GM12891 (cell line): ENCODE data around the gene SLC12A7.
"Not testable (repeated sequence)": the region's sequence is repeated elsewhere in the genome, so short reads cannot be mapped to it uniquely, and the experiment has no call there.

Experiments
- DNase-seq: peaks from one replicate; pipeline ENCODE4 v3.0.0; 2011; ENCODE audit warnings: low spot score; ENCODE audit not compliant: insufficient read length
- FAIRE-seq: peaks from 2 replicates; lab custom pipeline; 2011; peaks lifted over from hg19 to GRCh38; lab: Jason Lieb, UNC
- PAX5 ChIP-seq: IDR thresholded peaks from 2 replicates; pipeline ENCODE4 v1.6.1; 2011; ENCODE audit warnings: low read length, moderate library complexity, mild to moderate bottlenecking; ENCODE audit not compliant: insufficient read depth, severe bottlenecking
- POLR2A ChIP-seq: IDR thresholded peaks from 2 replicates; pipeline ENCODE4 v1.6.1; 2011; ENCODE audit warnings: low read depth, low read length, control low read depth
- POLR2AphosphoS5 ChIP-seq: IDR thresholded peaks from 2 replicates; pipeline ENCODE4 v1.6.1; 2011; ENCODE audit warnings: low read depth, low read length, control low read depth
- POU2F2 ChIP-seq: IDR thresholded peaks from 2 replicates; pipeline ENCODE4 v1.6.1; 2011; ENCODE audit warnings: low read depth, mild to moderate bottlenecking, control low read depth, low read length, moderate library complexity
- SPI1 ChIP-seq: IDR thresholded peaks from 2 replicates; pipeline ENCODE4 v1.6.1; 2011; ENCODE audit warnings: low read depth, low read length, control low read depth
- TAF1 ChIP-seq: IDR thresholded peaks from 2 replicates; pipeline ENCODE4 v1.6.1; 2011; ENCODE audit warnings: low read depth, low read length, control low read depth

SLC12A7 gene

DNA sequence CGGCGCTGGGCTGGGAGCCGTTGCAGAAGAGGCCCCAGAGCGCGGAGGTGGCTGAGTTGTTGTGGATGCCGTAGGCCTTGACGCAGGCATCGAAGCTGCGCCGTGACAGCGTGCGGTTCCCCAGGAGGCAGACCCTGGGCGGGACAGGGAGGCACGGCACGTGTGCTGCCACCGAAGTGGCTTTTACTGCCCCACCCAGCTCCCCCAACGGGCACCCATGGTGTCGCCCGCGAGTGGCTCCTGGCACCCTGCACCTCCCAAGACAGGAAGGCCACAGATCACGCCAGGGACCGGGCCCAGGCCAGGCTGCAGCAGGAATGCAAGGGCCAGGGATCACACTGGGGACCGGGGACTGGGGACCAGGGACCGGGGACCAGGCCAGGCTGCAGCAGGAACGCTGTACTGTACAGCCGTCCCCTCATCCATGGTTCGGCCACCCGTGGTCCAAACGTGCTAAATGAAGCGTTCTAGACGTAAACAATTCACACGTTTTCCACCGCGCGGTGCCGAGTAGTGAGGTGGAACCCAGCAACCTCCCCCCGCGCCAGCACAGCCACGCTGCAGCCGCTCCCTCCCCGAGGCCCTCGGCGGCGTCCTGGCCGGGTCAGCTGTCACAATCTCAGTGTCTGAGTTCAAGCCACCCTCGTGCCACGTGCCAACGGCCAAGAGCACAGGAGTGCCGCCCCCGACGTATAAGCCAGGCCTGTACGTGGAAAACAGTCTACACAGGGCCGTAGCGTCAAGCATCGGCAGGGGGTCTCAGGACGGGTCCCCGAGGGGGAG lies 27.8 kb downstream of the SLC12A7 start:
- DNase-seq (no peak), FAIRE-seq (no peak)
- TF ChIP-seq POLR2AphosphoS5 (no peak), POLR2A (no peak), TAF1 (no peak), POU2F2 (no peak), SPI1 (no peak), PAX5 (no peak)

DNA sequence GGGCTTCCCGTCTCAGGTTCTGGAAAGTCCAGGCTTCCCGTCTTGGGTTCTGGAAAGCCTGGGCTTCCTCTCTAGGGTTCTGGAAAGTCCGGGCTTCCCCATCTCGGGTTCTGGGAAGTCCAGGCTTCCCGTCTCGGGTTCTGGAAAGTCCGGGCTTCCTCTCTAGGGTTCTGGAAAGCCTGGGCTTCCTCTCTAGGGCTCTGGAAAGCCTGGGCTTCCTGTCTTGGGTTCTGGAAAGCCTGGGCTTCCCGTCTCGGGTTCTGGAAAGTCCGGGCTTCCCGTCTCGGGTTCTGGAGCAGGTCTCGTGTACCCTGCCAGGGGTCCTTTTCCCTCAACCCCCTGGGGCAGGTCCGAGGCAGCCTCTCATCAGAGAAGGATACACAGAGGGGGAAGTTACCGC lies 28.8 kb downstream of the SLC12A7 start:
- FAIRE-seq: not testable (repeated sequence)

DNA sequence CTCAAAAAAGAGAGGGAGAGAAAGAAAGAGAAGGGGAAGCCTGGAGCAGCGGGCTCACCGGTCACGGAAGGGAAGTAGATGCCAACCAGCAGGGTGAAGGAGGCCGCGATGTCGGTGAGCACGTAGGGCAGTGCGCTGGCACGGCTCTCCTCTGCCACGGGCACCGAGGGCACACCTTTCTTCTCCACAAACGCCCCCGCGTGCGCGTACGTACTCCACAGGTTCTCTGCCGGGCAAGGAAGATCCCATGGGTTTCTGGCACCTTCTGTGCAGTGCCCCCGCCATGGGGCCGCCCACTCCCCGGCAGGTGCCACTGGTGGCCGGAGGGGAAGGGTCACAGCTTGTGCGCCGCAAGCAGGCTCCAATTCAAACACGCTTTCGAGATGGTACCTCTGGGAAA lies 30.3 kb downstream of the SLC12A7 start:
- no peak for DNase-seq
- FAIRE-seq: no peak
- TF ChIP-seq POU2F2 (no peak), SPI1 (no peak), TAF1 (no peak), POLR2AphosphoS5 (no peak), POLR2A (no peak), PAX5 (no peak)

More for the DNA sequence above, 28.8 kb downstream of the SLC12A7 start:
- DNase-seq: not testable (repeated sequence)

DNA sequence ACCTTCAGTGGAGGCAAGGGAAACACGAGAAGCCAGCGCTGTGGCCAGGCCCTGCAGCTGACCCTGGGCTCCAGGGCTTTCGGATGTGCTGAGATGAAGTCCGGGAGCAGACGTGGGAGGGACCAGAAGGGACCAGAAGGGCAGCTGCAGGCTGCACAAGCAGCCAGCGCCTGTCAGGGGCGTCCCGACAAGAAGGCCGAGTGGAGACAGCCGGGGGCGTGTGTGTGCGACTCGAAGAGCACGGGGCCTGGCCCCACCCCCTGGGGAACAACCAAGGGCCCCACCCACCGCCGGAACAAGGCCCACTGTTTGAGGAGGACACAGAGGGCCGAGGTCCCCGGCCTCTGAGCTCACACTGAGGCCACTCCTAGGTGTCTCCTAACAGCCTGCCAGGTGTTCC lies 31.4 kb downstream of the SLC12A7 start:
- no peak for FAIRE-seq
- DNase-seq: no peak

DNA sequence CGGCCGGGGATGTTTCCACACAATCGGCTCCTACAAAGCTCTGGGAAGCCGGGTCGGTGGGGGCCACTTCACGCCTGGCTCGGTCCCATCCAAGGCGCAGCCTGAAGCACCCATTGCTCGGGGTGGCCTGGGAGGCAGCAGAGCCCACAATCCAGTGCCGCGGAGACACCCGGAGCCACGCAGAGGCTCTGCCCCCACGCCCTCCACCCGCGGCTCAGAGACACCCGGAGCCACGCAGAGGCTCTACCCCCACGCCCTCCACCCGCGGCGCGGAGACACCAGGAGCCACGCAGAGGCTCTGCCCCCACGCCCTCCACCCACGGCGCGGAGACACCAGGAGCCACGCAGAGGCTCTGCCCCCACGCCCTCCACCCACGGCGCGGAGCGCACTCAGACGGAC lies 31.9 kb downstream of the SLC12A7 start:
- TF ChIP-seq SPI1 (no peak), TAF1 (no peak), PAX5 (no peak), POLR2A (no peak), POU2F2 (no peak), POLR2AphosphoS5 (no peak)
- no peak for FAIRE-seq
- no peak for DNase-seq

More for the DNA sequence above, 31.4 kb downstream of the SLC12A7 start:
- no peak for TF ChIP-seq POU2F2
- no peak for TF ChIP-seq POLR2AphosphoS5
- TF ChIP-seq SPI1: no peak
- no peak for TF ChIP-seq TAF1
- TF ChIP-seq PAX5: no peak
- TF ChIP-seq POLR2A: no peak

DNA sequence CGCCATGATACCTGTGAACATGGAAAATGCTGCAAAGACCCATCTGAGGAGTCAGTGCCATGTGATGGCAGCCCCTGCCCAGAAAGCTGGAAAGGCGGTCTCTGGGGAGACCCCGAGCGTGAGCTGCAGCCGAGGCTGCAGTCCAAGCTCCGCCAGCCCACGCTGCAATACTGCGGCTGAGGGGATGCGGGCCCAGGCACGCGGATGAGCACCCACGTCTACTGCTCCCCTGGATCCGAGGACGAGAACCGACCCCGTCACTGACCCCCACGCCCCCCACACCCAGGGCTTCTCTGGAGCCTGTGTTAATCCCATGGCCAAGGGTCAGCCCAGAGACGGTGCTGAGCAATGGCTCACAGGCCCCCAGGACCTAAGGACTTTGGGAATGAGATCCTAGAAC lies 32.4 kb downstream of the SLC12A7 start:
- TF ChIP-seq POLR2AphosphoS5 (no peak), PAX5 (no peak), POU2F2 (no peak), SPI1 (no peak), POLR2A (no peak), TAF1 (no peak)
- no peak for DNase-seq
- no peak for FAIRE-seq

DNA sequence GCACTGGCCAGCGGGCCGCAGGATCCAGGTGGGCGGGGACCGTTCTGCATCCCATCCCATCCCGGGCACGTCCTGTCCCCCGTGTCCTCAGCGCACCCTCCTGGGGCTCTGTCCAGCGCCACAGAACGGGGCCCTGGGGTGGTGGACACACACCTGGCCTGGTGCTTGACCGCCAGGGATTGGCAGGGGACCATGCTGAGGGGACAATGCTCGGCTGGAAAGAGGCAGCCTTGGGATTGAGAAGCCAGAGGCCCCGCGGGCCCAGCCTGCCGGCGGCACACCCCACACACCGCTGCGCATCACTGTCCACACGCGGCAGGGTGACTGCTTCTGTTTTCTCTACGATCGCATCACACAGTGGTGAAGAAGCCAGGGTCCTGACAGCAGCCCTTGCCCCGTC lies 33.0 kb downstream of the SLC12A7 start:
- DNase-seq (no peak), FAIRE-seq (no peak)
- no peak for TF ChIP-seq SPI1
- no peak for TF ChIP-seq POLR2A
- no peak for TF ChIP-seq PAX5
- TF ChIP-seq POLR2AphosphoS5: no peak
- no peak for TF ChIP-seq POU2F2
- TF ChIP-seq TAF1: no peak

DNA sequence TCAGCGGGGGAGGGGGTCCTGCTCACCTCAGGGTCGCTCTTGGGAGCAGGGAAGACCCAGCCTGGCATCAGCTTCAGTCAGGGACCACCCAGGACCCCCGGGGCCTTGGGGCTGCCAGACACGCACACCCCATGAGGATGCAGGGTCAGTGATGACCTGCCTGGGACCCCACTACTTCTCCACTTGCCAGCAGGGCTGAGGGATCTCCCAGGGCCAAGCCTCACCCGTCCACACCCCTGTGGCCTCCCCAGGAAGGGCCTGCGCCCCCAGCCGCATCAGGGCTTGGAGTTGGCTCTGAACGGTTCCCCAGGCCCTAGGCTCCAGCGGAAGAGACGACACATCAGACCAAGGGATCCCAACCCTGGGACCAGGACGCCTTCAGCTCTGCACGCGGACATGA lies 33.7 kb downstream of the SLC12A7 start:
- no peak for DNase-seq
- FAIRE-seq: no peak
- TF ChIP-seq SPI1 (no peak), POU2F2 (no peak), POLR2A (no peak), TAF1 (no peak), POLR2AphosphoS5 (no peak), PAX5 (no peak)

DNA sequence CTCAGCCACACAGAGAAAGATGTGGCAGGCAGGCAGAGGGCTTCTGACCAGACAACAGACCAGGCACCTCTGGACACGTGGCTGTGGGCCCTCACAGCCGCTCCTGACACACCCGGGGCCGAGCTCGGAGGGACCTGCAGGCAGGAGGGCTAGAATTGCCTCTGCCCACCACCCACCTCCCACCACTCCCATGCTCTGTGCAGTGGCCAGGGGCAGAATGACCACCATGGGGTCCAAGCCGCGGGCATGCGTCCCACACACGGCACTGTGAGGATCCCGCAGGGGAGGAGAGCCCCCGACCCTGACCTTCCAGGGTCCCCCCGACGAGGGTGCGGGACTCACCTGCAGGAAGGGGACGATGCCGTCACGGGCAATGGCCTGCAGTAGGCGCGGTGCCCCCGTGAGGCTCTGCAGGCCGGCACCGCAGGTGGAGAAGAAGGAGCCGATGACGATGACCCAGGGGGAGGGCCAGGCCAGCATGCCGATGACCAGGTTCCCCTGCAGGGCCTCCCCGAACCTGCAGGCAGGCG lies 34.3 kb downstream of the SLC12A7 start:
- DNase-seq (no peak), FAIRE-seq (no peak)
- TF ChIP-seq POLR2AphosphoS5: no peak
- no peak for TF ChIP-seq PAX5
- TF ChIP-seq POU2F2: no peak
- TF ChIP-seq SPI1: no peak

DNA sequence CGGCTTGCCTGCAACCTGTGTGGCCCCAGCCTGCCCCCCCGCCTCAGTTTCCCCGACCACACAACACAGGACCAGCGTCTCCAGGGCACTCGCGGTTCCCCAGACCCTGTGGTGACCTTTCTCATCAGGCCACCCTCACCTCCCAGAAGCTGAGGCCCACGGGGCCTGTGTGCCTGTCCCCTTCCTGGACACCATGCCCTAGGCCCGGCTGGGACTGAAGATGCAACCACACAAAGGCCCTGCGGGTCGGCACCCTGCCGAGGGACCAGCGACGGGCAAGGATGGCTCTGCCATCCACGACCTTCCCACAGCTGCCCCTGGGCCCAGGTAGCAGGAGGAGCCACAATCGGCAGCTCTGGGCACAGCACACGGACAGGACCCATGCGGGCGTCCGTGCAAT lies 34.8 kb downstream of the SLC12A7 start:
- TF ChIP-seq PAX5 (no peak), SPI1 (no peak), POLR2AphosphoS5 (no peak), TAF1 (no peak), POLR2A (no peak), POU2F2 (no peak)
- FAIRE-seq: no peak
- no peak for DNase-seq
